Adipocyte (in vitro differentiated cells): ENCODE measurements around the gene TRPM3.

Experiments
- DNase-seq: peaks from one replicate; pipeline ENCODE4 v3.0.0-alpha.2; 2015; ENCODE audit warnings: low read depth
- H3K27me3 ChIP-seq: replicated peaks from 2 replicates; pipeline ENCODE4 v1.7.0; 2013; ENCODE audit warnings: mild to moderate bottlenecking, low read length, moderate library complexity; ENCODE audit not compliant: control insufficient read depth, insufficient read depth
- H3K36me3 ChIP-seq: 2 replicates; pipeline ENCODE4 v1.7.0; 2013; ENCODE audit warnings: low read length, mild to moderate bottlenecking, moderate library complexity; ENCODE audit not compliant: control insufficient read depth, insufficient read depth, severe bottlenecking
- H3K4me1 ChIP-seq: 2 replicates; pipeline ENCODE4 v1.7.0; 2013; ENCODE audit warnings: mild to moderate bottlenecking, low read length, moderate library complexity; ENCODE audit not compliant: control insufficient read depth, insufficient read depth
- H3K4me3 ChIP-seq: 2 replicates; pipeline ENCODE4 v1.7.0; 2013; ENCODE audit warnings: mild to moderate bottlenecking, low read length, moderate library complexity
- H3K9ac ChIP-seq: 2 replicates; pipeline ENCODE4 v1.7.0; 2013; ENCODE audit warnings: mild to moderate bottlenecking, low read length, moderate library complexity
- H3K9me3 ChIP-seq: 2 replicates; pipeline ENCODE4 v1.7.0; 2013; ENCODE audit warnings: mild to moderate bottlenecking, low read length, moderate library complexity; ENCODE audit not compliant: control insufficient read depth

TRPM3 gene

GRCh38 chr9:70563431-70564204 lies 557.8 kb downstream of the TRPM3 start:
- no peaks in the 10 kb centered on the region for H3K27me3 ChIP-seq
- peak; percentile 94 for DNase-seq
- H3K36me3 ChIP-seq: no peaks in the 10 kb centered on the region
- H3K9me3 ChIP-seq: no peaks in the 10 kb centered on the region
- H3K9ac ChIP-seq: peak overlapping the region; percentile 58
- peak overlapping the region; percentile 54 for H3K4me3 ChIP-seq
- peaks cover 36% of the 10 kb centered on the region for H3K4me1 ChIP-seq

- H3K9ac ChIP-seq: peak overlapping the region; percentile 58
- H3K27me3 ChIP-seq: no peaks in the 10 kb centered on the region
- H3K9me3 ChIP-seq: no peaks in the 10 kb centered on the region
- no peak for DNase-seq
- no peaks in the 10 kb centered on the region for H3K36me3 ChIP-seq
- H3K4me1 ChIP-seq: peaks cover 36% of the 10 kb centered on the region
- peak overlapping the region; percentile 54 for H3K4me3 ChIP-seq
Measured at GRCh38 chr9:70563010-70563409, 558.4 kb downstream of the TRPM3 start.

- Histone ChIP-seq H3K36me3 (no peaks in the 10 kb centered on the region), H3K27me3 (no peaks in the 10 kb centered on the region), H3K4me1 (peaks cover 38% of the 10 kb centered on the region), H3K9me3 (no peaks in the 10 kb centered on the region), H3K4me3 (no peak overlapping the region), H3K9ac (peak overlapping the region; percentile 47)
- DNase-seq: peak; percentile 59
Measured at GRCh38 chr9:70561786-70562395, 559.5 kb downstream of the TRPM3 start.

- Histone ChIP-seq H3K27me3 (no peaks in the 10 kb centered on the region), H3K4me3 (no peak overlapping the region), H3K4me1 (peaks cover 38% of the 10 kb centered on the region), H3K36me3 (no peaks in the 10 kb centered on the region), H3K9ac (peak overlapping the region; percentile 47), H3K9me3 (no peaks in the 10 kb centered on the region)
- DNase-seq: no peak
Measured at GRCh38 chr9:70561111-70561510, 560.3 kb downstream of the TRPM3 start.

- H3K27me3 ChIP-seq: no peaks in the 10 kb centered on the region
- H3K36me3 ChIP-seq: no peaks in the 10 kb centered on the region
- H3K4me3 ChIP-seq: no peak overlapping the region
- no peak overlapping the region for H3K9ac ChIP-seq
- H3K4me1 ChIP-seq: peaks cover 43% of the 10 kb centered on the region
- no peak for DNase-seq
- no peaks in the 10 kb centered on the region for H3K9me3 ChIP-seq
Measured at GRCh38 chr9:70559102-70559501, 562.3 kb downstream of the TRPM3 start.

- Histone ChIP-seq H3K36me3 (no peaks in the 10 kb centered on the region), H3K4me3 (no peak overlapping the region), H3K27me3 (no peaks in the 10 kb centered on the region), H3K4me1 (peaks cover 36% of the 10 kb centered on the region), H3K9ac (no peak overlapping the region), H3K9me3 (no peaks in the 10 kb centered on the region)
- no peak for DNase-seq
Measured at GRCh38 chr9:70557661-70558369, 563.6 kb downstream of the TRPM3 start.

GRCh38 chr9:70556771-70557170 lies 564.6 kb downstream of the TRPM3 start:
- no peaks in the 10 kb centered on the region for H3K27me3 ChIP-seq
- DNase-seq: no peak
- peaks cover 26% of the 10 kb centered on the region for H3K4me1 ChIP-seq
- H3K4me3 ChIP-seq: no peak overlapping the region
- H3K9ac ChIP-seq: no peak overlapping the region
- no peaks in the 10 kb centered on the region for H3K36me3 ChIP-seq
- no peaks in the 10 kb centered on the region for H3K9me3 ChIP-seq

GRCh38 chr9:70554881-70555280 lies 566.5 kb downstream of the TRPM3 start:
- Histone ChIP-seq H3K9me3 (no peaks in the 10 kb centered on the region), H3K27me3 (no peaks in the 10 kb centered on the region), H3K4me3 (no peak overlapping the region), H3K36me3 (no peaks in the 10 kb centered on the region), H3K9ac (no peak overlapping the region), H3K4me1 (peaks cover 18% of the 10 kb centered on the region)
- DNase-seq: no peak

- Histone ChIP-seq H3K9ac (no peak overlapping the region), H3K9me3 (no peaks in the 10 kb centered on the region), H3K4me3 (no peak overlapping the region), H3K36me3 (no peaks in the 10 kb centered on the region), H3K27me3 (no peaks in the 10 kb centered on the region), H3K4me1 (peaks cover 18% of the 10 kb centered on the region)
- no peak for DNase-seq
Measured at GRCh38 chr9:70553707-70554673, 567.4 kb downstream of the TRPM3 start.

GRCh38 chr9:70552561-70552960 lies 568.9 kb downstream of the TRPM3 start:
- H3K36me3 ChIP-seq: no peaks in the 10 kb centered on the region
- H3K4me3 ChIP-seq: no peak overlapping the region
- H3K9me3 ChIP-seq: no peaks in the 10 kb centered on the region
- no peak for DNase-seq
- peaks cover 18% of the 10 kb centered on the region for H3K4me1 ChIP-seq
- H3K9ac ChIP-seq: no peak overlapping the region
- H3K27me3 ChIP-seq: no peaks in the 10 kb centered on the region
